Activated CD4-positive, alpha-beta T cell treated with anti-CD3 and anti-CD28 coated beads, Interleukin-2, amount 10 ng/mL, durations not matched to agents 24 days and 14 days (primary cell): ENCODE results near the gene SLC6A9. TPM values are rescaled to one million over a fixed set of nuclear protein-coding genes. Genes with fewer than 3 reads are reported as not detected.

ENCODE experiments used
- DNase-seq: peaks from one replicate; pipeline ENCODE4 v3.0.0; 2022
- H3K27ac Mint-ChIP-seq: one replicate; pipeline ENCODE4 v1.8.0; 2022; ENCODE audit warnings: mild to moderate bottlenecking, mixed read lengths
- H3K27me3 Mint-ChIP-seq: one replicate; pipeline ENCODE4 v1.8.0; 2022; ENCODE audit warnings: mixed read lengths
- H3K36me3 Mint-ChIP-seq: one replicate; pipeline ENCODE4 v1.8.0; 2022; ENCODE audit warnings: low read depth, mild to moderate bottlenecking, mixed read lengths
- H3K4me1 Mint-ChIP-seq: one replicate; pipeline ENCODE4 v1.8.0; 2021; ENCODE audit warnings: mixed read lengths
- H3K4me3 Mint-ChIP-seq: one replicate; pipeline ENCODE4 v1.8.0; 2022; ENCODE audit warnings: mild to moderate bottlenecking, moderate library complexity, mixed read lengths
- H3K9me3 Mint-ChIP-seq: one replicate; pipeline ENCODE4 v1.8.0; 2021; ENCODE audit warnings: mixed read lengths
- intact Hi-C: fragments of 100-400 bp; cut with micrococcal nuclease; formaldehyde crosslinking; loops from one replicate; pipeline ENCODE4 v1.15.1; 2023
- total RNA-seq: library from RNA; stranded (reverse); gene quantifications from 2 replicates; pipeline ENCODE4 v1.2.3, GENCODE V29; 2022

The SLC6A9 gene
- total RNA-seq, 1 donor from 2014 or later = 6.5 TPM

DNA sequence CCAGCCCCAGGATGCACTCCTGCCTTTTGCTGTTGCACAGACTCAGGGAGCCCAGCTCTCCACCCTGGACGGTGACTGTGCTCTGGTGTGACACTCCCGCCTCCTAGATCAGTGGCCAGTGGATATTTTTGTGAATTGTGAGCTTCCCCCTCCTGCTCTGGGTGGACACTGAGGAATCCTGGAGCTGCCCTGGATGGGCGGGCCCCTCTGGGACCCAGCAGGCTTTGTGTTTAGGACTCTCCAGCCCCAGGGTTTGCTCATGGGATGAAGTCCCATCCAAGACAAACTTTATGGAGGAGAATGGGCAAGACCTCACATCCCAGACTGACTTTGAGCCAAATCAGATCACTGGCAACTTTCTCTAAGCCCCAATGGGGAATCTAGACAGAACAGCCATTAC lies 16.1 kb downstream of the SLC6A9 start:
- intact Hi-C loops = no loop called here
- DNase-seq = no peak
- Mint-ChIP-seq H3K4me1 (peaks cover 1% of the 10 kb centered on the region), H3K27me3 (no peaks in the 10 kb centered on the region), H3K9me3 (no peaks in the 10 kb centered on the region), H3K4me3 (no peak overlapping the region), H3K27ac (no peak overlapping the region), H3K36me3 (no peaks in the 10 kb centered on the region)

DNA sequence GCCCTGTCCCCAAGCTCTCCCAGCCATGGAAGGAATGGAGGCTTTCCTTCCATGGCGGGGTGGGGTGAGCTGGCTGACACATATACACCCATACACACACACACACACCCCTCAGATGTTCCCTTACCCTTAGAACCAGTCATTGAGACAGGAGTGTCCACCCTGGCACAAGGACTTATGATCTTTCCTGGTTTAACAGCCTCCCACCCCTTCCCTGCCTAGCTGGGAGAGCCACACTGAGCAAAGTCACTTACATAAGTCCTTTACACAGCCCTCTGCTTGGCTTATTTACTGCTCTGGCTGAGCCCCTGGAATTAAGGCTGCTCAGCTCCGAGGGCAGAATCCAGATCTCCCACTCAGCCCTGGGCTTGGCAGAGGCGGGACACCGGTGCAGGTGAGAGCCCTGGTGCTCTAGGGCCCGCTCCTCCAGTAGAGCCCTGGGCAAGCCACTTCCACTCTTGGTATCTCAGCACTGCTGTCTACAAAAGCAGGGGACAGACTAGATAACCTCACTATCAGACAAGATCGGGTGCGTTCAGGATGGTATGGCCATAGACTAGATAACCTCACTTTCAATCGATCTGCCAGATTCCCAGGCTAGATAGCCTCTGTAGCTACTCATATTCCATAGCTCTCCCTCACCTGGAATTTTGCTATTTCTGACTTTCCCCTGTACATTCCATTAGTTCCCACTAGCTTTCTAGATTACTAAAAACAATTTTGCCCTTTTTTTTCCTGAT lies 16.7 kb downstream of the SLC6A9 start:
- no peak for DNase-seq
- H3K4me1 Mint-ChIP-seq = peaks cover 1% of the 10 kb centered on the region
- intact Hi-C loops = no loop called here
- no peaks in the 10 kb centered on the region for H3K36me3 Mint-ChIP-seq
- H3K4me3 Mint-ChIP-seq = no peak overlapping the region
- H3K27me3 Mint-ChIP-seq = no peaks in the 10 kb centered on the region
- H3K9me3 Mint-ChIP-seq = no peaks in the 10 kb centered on the region
- no peak overlapping the region for H3K27ac Mint-ChIP-seq

DNA sequence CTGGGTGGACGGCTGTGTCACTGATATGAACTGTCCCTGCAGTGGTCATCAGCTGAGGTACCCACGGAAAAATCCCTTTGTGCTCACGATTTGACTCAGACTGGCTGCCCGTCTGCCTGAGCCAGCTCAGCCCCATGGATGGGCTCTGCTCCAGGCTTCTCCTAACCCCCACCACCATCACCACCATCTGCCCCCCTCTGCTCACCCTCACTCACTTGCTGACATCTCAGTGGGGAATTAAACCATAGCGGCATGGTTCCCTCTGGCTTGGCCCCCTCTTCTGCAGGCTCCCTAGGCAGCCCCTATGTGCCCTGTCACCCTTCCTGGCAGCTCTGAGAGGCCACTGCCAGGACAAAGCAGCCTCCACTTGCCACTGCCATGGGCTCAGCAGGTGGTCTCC lies 17.3 kb downstream of the SLC6A9 start:
- no peak for DNase-seq
- Mint-ChIP-seq H3K4me3 (no peak overlapping the region), H3K4me1 (peaks cover 1% of the 10 kb centered on the region), H3K27ac (no peak overlapping the region), H3K27me3 (no peaks in the 10 kb centered on the region), H3K9me3 (no peaks in the 10 kb centered on the region), H3K36me3 (no peaks in the 10 kb centered on the region)
- intact Hi-C loops = no loop called here

DNA sequence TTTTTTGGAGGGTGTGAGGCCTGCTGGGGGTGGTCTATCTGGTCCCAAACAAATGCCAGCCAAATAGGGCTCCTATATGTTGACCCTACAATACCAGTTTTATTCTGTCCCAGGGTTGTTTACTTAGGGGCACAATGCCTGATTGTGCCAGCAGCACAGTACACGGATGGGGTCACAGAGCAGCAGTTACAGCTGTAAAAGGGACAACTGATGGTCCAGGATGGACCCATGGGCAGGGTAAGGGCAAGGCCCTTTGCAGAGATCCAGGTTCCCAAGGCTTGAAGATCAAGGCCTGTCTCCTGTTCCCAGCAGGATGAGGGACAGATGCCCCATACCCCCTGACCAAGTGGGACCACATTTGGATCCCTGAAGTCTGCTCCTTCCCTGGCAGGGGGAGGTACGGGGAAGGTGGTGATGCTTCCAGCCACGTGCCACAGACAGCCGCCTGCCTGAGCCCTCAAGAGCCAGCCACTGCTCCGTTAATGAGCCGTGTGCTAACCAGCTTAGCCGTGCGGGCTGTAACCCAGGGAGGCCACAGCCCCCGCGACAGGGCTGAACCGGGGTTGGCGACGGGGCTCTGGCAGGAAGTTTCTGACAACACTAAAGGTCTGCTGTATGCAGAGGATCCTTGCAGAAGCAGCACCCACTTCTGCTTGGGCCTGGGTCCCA lies 18.2 kb downstream of the SLC6A9 start:
- Mint-ChIP-seq H3K27me3 (no peaks in the 10 kb centered on the region), H3K9me3 (no peaks in the 10 kb centered on the region), H3K4me3 (no peak overlapping the region), H3K4me1 (peaks cover 1% of the 10 kb centered on the region), H3K27ac (no peak overlapping the region), H3K36me3 (no peaks in the 10 kb centered on the region)
- intact Hi-C loops = no loop called here
- DNase-seq = no peak

DNA sequence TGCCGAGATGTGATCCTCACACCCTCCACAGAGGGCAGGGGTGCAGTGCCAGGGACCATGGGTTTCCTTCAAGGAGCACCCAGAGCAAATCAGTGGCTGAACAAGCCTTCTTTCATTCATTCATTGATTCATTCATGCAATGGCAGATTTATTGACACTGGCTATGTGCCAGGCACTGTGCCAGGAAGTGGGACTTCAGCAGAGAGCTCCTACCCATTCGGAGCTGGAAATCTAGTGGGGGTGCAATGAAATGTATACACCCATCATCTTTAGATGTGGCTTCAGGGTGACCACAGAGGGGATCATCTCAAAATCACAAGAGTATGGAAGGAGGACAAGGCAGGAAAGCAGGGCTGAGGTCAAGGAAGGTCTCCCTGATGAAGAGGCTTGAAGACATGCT lies 18.9 kb downstream of the SLC6A9 start:
- no peak for DNase-seq
- no peaks in the 10 kb centered on the region for H3K27me3 Mint-ChIP-seq
- H3K36me3 Mint-ChIP-seq = no peaks in the 10 kb centered on the region
- intact Hi-C loops = no loop called here
- H3K4me3 Mint-ChIP-seq = no peak overlapping the region
- H3K4me1 Mint-ChIP-seq = peaks cover 1% of the 10 kb centered on the region
- H3K9me3 Mint-ChIP-seq = no peaks in the 10 kb centered on the region
- no peak overlapping the region for H3K27ac Mint-ChIP-seq

DNA sequence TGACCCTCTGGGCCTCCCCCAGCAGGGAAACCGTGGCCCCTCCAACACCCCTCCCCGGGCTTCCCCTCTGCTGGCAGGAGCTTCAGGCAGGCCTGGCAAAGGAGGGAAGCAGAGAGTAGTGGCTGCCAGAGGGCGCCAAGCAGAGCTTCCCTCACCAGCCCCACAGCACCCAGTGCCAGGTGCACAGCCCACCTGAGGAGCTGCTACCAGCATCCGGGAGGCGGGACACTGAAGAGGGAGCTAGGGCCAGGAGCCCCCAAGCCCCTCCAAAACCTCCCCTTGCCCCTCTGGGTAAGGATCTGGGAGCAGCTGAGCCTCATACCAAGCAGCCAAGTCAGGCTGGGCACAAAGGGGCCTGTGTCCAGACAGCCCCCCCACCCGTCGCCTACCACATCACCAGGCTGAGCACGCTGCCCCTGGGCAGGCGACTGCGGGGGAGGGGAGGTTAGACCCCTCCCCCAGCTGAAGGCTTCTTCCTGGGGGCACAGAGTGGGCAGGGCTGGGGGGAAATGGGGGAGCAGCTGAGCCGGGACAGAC lies 20.3 kb downstream of the SLC6A9 start:
- Mint-ChIP-seq H3K4me1 (peaks cover 1% of the 10 kb centered on the region), H3K9me3 (no peaks in the 10 kb centered on the region), H3K27ac (no peak overlapping the region), H3K36me3 (no peaks in the 10 kb centered on the region), H3K4me3 (no peak overlapping the region), H3K27me3 (no peaks in the 10 kb centered on the region)
- DNase-seq = no peak
- intact Hi-C loops = no loop called here

DNA sequence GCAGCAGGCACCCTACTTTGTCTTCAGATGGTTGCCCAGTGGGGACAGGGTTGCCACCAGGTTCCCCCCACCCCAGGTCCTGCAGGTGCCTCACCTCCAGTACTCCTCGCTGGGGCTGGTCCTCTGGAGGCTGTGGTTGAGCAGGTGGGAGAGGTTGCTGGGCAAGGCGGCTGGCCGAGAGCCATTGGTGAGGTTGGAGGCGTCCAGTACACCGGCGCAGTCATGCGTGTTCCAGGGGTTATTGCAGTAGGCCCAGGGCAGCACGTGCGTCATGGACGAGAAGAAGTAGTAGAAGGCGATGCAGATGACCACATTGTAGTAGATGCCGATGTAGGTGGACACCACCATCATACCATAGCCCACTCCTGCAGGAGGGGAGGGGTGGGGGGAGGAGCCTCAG lies 23.0 kb downstream of the SLC6A9 start:
- Mint-ChIP-seq H3K27me3 (no peaks in the 10 kb centered on the region), H3K27ac (no peak overlapping the region), H3K4me3 (no peak overlapping the region), H3K4me1 (peaks cover 1% of the 10 kb centered on the region), H3K36me3 (no peaks in the 10 kb centered on the region), H3K9me3 (no peaks in the 10 kb centered on the region)
- intact Hi-C loops = loop anchor here (10.0 kb wide), 1 partner anchor 207 kb away; the partner anchor contains the start of gene DMAP1
- no peak for DNase-seq

DNA sequence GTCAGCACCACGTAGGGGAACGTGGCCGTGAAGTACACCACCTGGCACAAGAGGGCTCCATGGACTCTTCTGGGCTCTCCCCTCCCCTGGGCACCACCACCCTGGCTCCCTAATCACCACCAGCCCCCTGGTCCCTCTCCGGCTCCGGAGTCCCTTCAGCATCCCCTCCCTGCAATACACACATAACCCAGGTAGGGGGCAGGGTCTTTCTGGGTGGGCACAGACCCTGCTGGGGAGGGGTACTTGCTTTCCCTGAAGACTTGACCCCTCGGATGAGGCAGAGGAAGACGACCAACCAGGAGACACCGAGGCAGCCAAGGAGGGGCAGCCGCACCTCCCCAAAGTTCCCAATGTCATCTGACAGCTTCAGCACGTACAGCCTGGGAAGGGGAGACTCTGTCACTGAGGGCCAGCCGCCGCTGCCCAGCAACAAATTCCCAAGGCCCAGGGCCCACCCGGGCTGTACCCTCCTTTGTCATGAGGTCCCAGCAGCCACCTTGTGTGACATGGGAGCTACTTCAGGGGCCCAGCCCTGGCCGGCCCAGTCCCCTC lies 28.6 kb downstream of the SLC6A9 start:
- DNase-seq = no peak
- H3K9me3 Mint-ChIP-seq = no peaks in the 10 kb centered on the region
- H3K36me3 Mint-ChIP-seq = no peaks in the 10 kb centered on the region
- no peak overlapping the region for H3K4me3 Mint-ChIP-seq
- peaks cover 2% of the 10 kb centered on the region for H3K4me1 Mint-ChIP-seq
- intact Hi-C loops = loop anchor here (10.0 kb wide), 1 partner anchor 212 kb away; the partner anchor contains the start of gene DMAP1
- H3K27ac Mint-ChIP-seq = no peak overlapping the region
- H3K27me3 Mint-ChIP-seq = no peaks in the 10 kb centered on the region

DNA sequence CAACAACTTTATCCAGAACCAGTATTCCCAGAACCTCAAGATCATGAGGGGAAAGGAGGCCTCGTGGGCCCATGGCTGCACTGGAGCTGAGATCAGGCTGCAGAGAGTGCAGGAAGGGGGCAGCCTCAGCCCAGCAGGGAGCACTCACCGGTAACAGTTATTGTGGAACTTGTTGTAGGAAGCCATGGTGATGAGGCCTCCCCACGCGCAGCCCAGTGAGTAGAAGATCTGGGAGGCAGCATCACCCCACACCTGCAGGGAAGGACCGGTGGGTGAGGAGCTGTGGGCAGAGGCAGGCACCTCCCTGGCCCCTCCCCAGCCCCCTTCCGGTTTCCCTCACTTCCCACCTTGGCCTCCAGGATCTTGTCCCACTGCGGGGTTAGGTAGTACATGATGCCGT lies 29.1 kb downstream of the SLC6A9 start:
- peaks cover 2% of the 10 kb centered on the region for H3K4me1 Mint-ChIP-seq
- DNase-seq = no peak
- H3K4me3 Mint-ChIP-seq = no peak overlapping the region
- no peaks in the 10 kb centered on the region for H3K27me3 Mint-ChIP-seq
- H3K9me3 Mint-ChIP-seq = no peaks in the 10 kb centered on the region
- intact Hi-C loops = loop anchor here (10.0 kb wide), 1 partner anchor 213 kb away; the partner anchor contains the start of gene DMAP1
- H3K36me3 Mint-ChIP-seq = no peaks in the 10 kb centered on the region
- no peak overlapping the region for H3K27ac Mint-ChIP-seq

DNA sequence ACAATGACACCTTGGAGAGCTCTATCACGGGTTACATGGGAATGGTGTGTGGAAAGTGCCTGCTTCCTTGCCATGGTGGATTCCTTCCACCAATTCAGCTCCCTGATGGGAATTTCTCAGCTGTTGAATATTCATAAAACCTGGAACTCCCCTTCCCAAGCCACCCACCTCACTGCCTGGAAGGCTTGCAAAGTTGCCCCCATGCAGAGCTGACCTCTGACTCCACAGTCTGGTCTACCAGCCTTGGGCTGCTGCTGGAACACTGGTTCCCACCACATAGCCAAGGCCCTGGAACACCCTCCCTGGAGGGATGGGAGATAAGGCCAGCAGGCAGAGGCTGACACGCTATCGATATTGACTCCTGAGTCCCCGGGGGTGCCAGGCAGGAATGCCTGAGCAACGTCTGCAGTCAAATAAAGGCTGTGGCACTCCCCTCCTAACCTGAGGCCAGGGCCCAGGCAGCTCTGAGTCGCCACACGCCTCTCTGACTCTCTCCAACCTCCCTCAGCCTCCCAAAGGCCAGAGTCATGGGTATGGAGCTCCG lies 31.1 kb downstream of the SLC6A9 start:
- Mint-ChIP-seq H3K9me3 (no peaks in the 10 kb centered on the region), H3K4me3 (no peak overlapping the region), H3K36me3 (no peaks in the 10 kb centered on the region), H3K27me3 (no peaks in the 10 kb centered on the region), H3K4me1 (peaks cover 2% of the 10 kb centered on the region), H3K27ac (no peak overlapping the region)
- intact Hi-C loops = loop anchor here (10.0 kb wide), 1 partner anchor 215 kb away; the partner anchor contains the start of gene DMAP1
- no peak for DNase-seq

DNA sequence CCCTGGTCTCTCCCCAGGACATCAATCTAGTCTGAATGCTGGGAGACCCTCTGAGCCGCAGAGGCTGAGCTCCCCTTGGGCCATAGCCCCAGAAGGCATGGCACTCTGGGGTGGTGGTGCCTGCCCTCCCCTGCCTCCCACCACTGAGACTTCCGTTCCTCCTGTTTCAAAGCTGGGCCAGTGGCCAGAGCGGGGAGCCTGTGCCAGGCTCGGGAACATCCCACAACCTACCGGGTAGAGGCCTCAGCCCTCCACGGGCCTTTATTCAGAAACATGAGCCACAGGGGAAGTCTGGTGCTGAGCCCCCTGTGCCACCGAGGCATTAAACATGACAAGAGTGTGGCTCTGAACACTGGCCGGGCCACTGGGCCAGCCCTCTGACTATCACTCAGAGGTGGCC lies 31.8 kb downstream of the SLC6A9 start:
- no peaks in the 10 kb centered on the region for H3K36me3 Mint-ChIP-seq
- intact Hi-C loops = no loop called here
- no peaks in the 10 kb centered on the region for H3K9me3 Mint-ChIP-seq
- H3K4me1 Mint-ChIP-seq = peaks cover 2% of the 10 kb centered on the region
- H3K4me3 Mint-ChIP-seq = no peak overlapping the region
- DNase-seq = no peak
- H3K27ac Mint-ChIP-seq = no peak overlapping the region
- H3K27me3 Mint-ChIP-seq = no peaks in the 10 kb centered on the region

DNA sequence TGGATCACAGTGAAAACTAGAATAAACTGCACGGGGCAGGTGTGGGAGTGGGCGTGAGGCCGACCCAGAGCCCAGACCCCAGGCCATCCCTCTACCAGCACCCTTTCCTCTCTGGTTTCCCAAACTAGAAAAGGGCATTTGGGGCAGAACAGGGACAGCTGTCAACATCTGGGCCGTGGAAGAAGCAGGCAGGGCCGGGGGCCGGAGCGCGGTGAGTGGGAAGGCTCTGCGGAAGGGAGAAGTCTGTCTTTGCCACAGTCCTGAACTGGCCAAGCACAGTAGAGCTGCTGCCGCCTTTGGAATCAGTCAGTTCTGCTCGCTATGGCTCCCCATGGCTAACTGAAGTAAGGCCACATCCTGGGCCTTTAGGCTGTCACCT lies 33.3 kb downstream of the SLC6A9 start:
- peaks cover 2% of the 10 kb centered on the region for H3K4me1 Mint-ChIP-seq
- H3K9me3 Mint-ChIP-seq = no peaks in the 10 kb centered on the region
- DNase-seq = no peak
- H3K4me3 Mint-ChIP-seq = no peak overlapping the region
- no peaks in the 10 kb centered on the region for H3K27me3 Mint-ChIP-seq
- no peaks in the 10 kb centered on the region for H3K36me3 Mint-ChIP-seq
- H3K27ac Mint-ChIP-seq = no peak overlapping the region
- intact Hi-C loops = no loop called here

DNA sequence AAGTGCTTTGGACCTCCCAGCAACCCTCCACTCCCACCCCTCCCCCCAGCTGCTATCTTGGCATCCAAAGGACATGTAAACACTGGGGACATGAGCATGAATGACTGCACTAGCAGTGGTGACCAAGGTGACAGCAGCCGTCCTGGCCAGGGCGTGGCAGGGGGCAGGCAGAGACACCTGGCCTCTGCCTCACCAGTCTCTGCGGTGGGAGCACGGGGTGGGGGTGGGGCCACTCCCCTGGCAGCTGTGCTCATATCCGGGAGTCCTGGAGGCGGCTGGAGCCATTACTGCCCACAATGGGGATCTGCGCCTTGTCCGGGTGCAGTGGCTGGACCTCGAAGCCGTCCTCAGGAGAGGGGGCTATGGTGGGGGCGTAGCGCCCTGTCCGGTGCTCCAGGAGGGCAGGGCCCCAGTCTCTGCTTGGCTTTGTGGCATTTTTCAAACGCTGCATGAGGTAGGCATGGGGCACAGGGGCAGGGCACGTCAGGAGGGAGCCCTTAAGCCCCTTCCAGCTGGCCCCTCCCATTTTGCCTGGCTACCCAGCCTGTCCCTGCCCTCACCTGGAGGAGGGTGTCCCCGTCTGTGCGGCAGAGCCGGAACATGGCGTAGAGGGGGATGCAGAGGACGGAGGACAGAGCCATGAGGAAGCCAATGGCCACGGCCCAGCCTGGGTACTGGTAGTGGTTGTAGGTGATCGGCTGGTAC lies 33.8 kb downstream of the SLC6A9 start:
- no peaks in the 10 kb centered on the region for H3K9me3 Mint-ChIP-seq
- no peak for DNase-seq

More for the DNA sequence above, 33.8 kb downstream of the SLC6A9 start:
- no peaks in the 10 kb centered on the region for H3K27me3 Mint-ChIP-seq
- H3K36me3 Mint-ChIP-seq = no peaks in the 10 kb centered on the region
- no peak overlapping the region for H3K4me3 Mint-ChIP-seq
- intact Hi-C loops = no loop called here
- no peak overlapping the region for H3K27ac Mint-ChIP-seq
- peaks cover 6% of the 10 kb centered on the region for H3K4me1 Mint-ChIP-seq
